A549 (cell line): ENCODE measurements around the gene PCSK6. TPM values are rescaled to one million over a fixed set of nuclear protein-coding genes. Genes with fewer than 3 reads are reported as not detected.
A peak's percentile ranks its signal among the peaks of the same experiment; 100 is the strongest.

Experiments
- ATAC-seq, 2 experiments: fragments of 200-7000 bp in 1 of 2; fragments of >200 bp in 1 of 2; cut with Nextera tagmentation in 1 of 2; cut with Tn5 transposase in 1 of 2; 3 replicates each; pipeline versions ENCODE4 v1.8.0 to v1.9.1; 2018 to 2020; ENCODE audit warnings: mild to moderate bottlenecking in 1 of 2, moderate library complexity in 1 of 2
- CTCF ChIA-PET: fragments of 300-600 bp; sonication (Branson Sonifier 250); formaldehyde crosslinking; extraction: SDS; loops from one replicate; lab custom pipeline; 2021; ENCODE audit warnings: antibody characterized with exemption, inconsistent platforms; lab: Yijun Ruan, JAX
- POLR2A ChIA-PET: fragments of 350-600 bp; formaldehyde crosslinking; extraction: SDS; loops from one replicate; lab custom pipeline; 2021; ENCODE audit warnings: antibody characterized with exemption, inconsistent platforms; lab: Yijun Ruan, JAX
- DNase-seq, 2 experiments: peaks; one replicate each; pipeline versions ENCODE4 v3.0.0 to v3.0.0-alpha.2; 2011 to 2016; ENCODE audit warnings: low read depth in 1 of 2, low spot score in 1 of 2
- FAIRE-seq: peaks from 2 replicates; lab custom pipeline; 2011; peaks lifted over from hg19 to GRCh38; lab: Jason Lieb, UNC
- H3K27ac ChIP-seq, 2 experiments: fragments of >200 bp; sonication (Bioruptor Twin); formaldehyde crosslinking; 3 replicates each; pipeline ENCODE4 v1.5.1; 2016 to 2017
- H3K4me1 ChIP-seq: fragments of >200 bp; sonication (Bioruptor Twin); formaldehyde crosslinking; 3 replicates; pipeline ENCODE4 v1.6.1; 2016
- H3K4me2 ChIP-seq: fragments of >200 bp; sonication (Bioruptor Twin); formaldehyde crosslinking; 3 replicates; pipeline ENCODE4 v1.6.1; 2016
- H3K4me3 ChIP-seq: fragments of >200 bp; sonication (Bioruptor Twin); formaldehyde crosslinking; 3 replicates; pipeline ENCODE4 v1.5.1; 2016
- H3K9me3 ChIP-seq: fragments of >200 bp; sonication (Bioruptor Twin); formaldehyde crosslinking; 3 replicates; pipeline ENCODE4 v1.6.1; 2016
- CEBPB ChIP-seq, 2 experiments: fragments of >200 bp in 1 of 2; sonication (Bioruptor Twin) in 1 of 2; formaldehyde crosslinking in 1 of 2; IDR thresholded peaks; 2 replicates each; pipeline ENCODE4 v1.6.1; 2012 to 2016
- JUNB ChIP-seq: fragments of >200 bp; sonication (Bioruptor Twin); formaldehyde crosslinking; IDR thresholded peaks from 2 replicates; pipeline ENCODE4 v1.6.1; 2016
- MAFK ChIP-seq: fragments of 450-650 bp; IDR thresholded peaks from 2 replicates; pipeline ENCODE4 v1.6.1; 2014; ENCODE audit not compliant: partially characterized antibody
- MYC ChIP-seq: IDR thresholded peaks from 2 replicates; pipeline ENCODE4 v1.6.1; 2012; ENCODE audit warnings: mild to moderate bottlenecking, inconsistent platforms, low read length, improper control_type of control experiment, borderline replicate concordance
- NR3C1 ChIP-seq: fragments of >200 bp; sonication (Bioruptor Twin); formaldehyde crosslinking; IDR thresholded peaks from 3 replicates; pipeline ENCODE4 v1.6.1; 2017
- POLR2A ChIP-seq: IDR thresholded peaks from 2 replicates; pipeline ENCODE4 v1.6.1; 2012; ENCODE audit warnings: mild to moderate bottlenecking, low read length
- POLR2AphosphoS2 ChIP-seq: conservative IDR thresholded peaks from 2 replicates; pipeline ENCODE4 v1.6.1; 2012; ENCODE audit warnings: low read length, improper control_type of control experiment, inconsistent platforms
- ZC3H11A ChIP-seq: fragments of 450-650 bp; IDR thresholded peaks from 2 replicates; pipeline ENCODE4 v1.6.1; 2014; ENCODE audit warnings: antibody characterized with exemption, mild to moderate bottlenecking
- ZSCAN20 ChIP-seq: fragments of 250-450 bp; sonication (Bioruptor Pico); IDR thresholded peaks from 2 replicates; pipeline ENCODE4 v1.8.0; 2022; ENCODE audit warnings: mild to moderate bottlenecking, moderate library complexity
- WGBS: methylation state at CpG from one replicate; pipeline ENCODE4 v1.1.6; 2017; ENCODE audit errors: missing lambda C conversion rate; 5-methylcytosine and 5-hydroxymethylcytosine counted together
- polyA plus RNA-seq, 4 experiments: library from polyadenylated mRNA; depleted of rRNA in 3 of 4; stranded (reverse); fragments of >200 nt; fragmentation: RNase III in 1 of 4; extraction: RNeasy Plus Mini Kit Qiagen cat#74134 plus additional on column Dnase treatment in 1 of 4; gene quantifications; 2 replicates in 3 of 4; 3 replicates in 1 of 4; pipeline ENCODE4 v1.2.3, GENCODE V29; 2011 to 2017
- TF ChIP-seq, protein P1 (sequence below): fragments of >200 bp; sonication (Bioruptor Twin); formaldehyde crosslinking; IDR thresholded peaks from 2 replicates; pipeline ENCODE4 v1.6.1; 2016
- TF ChIP-seq, protein P2 (sequence below): fragments of 200-600 bp; sonication (generic); IDR thresholded peaks from 2 replicates; pipeline ENCODE4 v1.6.1; 2016; ENCODE audit warnings: antibody characterized with exemption, mild to moderate bottlenecking, moderate library complexity
- TF ChIP-seq, protein P3 (sequence below): fragments of 250-450 bp; sonication (Bioruptor Pico); IDR thresholded peaks from 2 replicates; pipeline ENCODE4 v1.5.0; 2021; ENCODE audit warnings: mild to moderate bottlenecking, moderate library complexity, borderline replicate concordance
- TF ChIP-seq, protein P4 (sequence below): fragments of >200 bp; sonication (Bioruptor Twin); formaldehyde crosslinking; IDR thresholded peaks from 3 replicates; pipeline ENCODE4 v1.5.1; 2016
- TF ChIP-seq, protein P5 (sequence below): IDR thresholded peaks from 2 replicates; pipeline ENCODE4 v1.6.1; 2012
- TF ChIP-seq, protein P6 (sequence below): fragments of 150-350 bp; IDR thresholded peaks from 2 replicates; pipeline ENCODE4 v1.6.1; 2014; ENCODE audit warnings: low read depth, mild to moderate bottlenecking, low read length
- TF ChIP-seq, protein P7 (sequence below): fragments of >200 bp; sonication (Bioruptor Twin); formaldehyde crosslinking; IDR thresholded peaks from 3 replicates; pipeline ENCODE4 v1.6.1; 2016

The PCSK6 gene
- polyA plus RNA-seq, 2 of the 4 experiments (the other 2 are of a cell fraction), result 10.0 to 15.2 TPM

DNA sequence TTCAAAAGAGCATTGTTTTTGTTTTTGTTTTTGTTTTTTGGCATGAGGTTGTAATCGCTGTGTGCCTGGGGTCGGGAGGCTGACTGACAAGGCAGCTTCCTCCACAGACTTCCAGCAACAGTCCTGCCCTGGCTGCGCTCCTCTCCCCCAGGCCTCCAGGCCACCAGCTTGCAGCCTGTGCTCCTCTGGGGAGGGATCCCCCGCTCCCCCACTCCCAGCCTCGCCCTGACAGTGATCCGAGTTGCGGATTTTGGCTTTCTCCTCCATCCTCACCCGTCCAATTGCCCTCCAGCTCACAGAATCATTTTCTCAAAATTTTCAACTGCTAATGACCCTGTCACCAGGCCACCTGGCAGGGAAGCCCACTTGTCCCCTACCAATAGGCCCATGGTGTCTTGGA lies 36.5 kb upstream of the PCSK6 start:
- no peak for DNase-seq
- POLR2A ChIA-PET, result no interaction called here
- FAIRE-seq, result no peak
- TF ChIP-seq, protein P1, sequence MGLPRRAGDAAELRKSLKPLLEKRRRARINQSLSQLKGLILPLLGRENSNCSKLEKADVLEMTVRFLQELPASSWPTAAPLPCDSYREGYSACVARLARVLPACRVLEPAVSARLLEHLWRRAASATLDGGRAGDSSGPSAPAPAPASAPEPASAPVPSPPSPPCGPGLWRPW, result no peak
- no peak for TF ChIP-seq POLR2A
- TF ChIP-seq, protein P2, sequence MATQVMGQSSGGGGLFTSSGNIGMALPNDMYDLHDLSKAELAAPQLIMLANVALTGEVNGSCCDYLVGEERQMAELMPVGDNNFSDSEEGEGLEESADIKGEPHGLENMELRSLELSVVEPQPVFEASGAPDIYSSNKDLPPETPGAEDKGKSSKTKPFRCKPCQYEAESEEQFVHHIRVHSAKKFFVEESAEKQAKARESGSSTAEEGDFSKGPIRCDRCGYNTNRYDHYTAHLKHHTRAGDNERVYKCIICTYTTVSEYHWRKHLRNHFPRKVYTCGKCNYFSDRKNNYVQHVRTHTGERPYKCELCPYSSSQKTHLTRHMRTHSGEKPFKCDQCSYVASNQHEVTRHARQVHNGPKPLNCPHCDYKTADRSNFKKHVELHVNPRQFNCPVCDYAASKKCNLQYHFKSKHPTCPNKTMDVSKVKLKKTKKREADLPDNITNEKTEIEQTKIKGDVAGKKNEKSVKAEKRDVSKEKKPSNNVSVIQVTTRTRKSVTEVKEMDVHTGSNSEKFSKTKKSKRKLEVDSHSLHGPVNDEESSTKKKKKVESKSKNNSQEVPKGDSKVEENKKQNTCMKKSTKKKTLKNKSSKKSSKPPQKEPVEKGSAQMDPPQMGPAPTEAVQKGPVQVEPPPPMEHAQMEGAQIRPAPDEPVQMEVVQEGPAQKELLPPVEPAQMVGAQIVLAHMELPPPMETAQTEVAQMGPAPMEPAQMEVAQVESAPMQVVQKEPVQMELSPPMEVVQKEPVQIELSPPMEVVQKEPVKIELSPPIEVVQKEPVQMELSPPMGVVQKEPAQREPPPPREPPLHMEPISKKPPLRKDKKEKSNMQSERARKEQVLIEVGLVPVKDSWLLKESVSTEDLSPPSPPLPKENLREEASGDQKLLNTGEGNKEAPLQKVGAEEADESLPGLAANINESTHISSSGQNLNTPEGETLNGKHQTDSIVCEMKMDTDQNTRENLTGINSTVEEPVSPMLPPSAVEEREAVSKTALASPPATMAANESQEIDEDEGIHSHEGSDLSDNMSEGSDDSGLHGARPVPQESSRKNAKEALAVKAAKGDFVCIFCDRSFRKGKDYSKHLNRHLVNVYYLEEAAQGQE, result no peak
- TF ChIP-seq, protein P3, sequence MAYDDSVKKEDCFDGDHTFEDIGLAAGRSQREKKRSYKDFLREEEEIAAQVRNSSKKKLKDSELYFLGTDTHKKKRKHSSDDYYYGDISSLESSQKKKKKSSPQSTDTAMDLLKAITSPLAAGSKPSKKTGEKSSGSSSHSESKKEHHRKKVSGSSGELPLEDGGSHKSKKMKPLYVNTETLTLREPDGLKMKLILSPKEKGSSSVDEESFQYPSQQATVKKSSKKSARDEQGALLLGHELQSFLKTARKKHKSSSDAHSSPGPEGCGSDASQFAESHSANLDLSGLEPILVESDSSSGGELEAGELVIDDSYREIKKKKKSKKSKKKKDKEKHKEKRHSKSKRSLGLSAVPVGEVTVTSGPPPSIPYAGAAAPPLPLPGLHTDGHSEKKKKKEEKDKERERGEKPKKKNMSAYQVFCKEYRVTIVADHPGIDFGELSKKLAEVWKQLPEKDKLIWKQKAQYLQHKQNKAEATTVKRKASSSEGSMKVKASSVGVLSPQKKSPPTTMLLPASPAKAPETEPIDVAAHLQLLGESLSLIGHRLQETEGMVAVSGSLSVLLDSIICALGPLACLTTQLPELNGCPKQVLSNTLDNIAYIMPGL (CRISPR knock-in tag), result no peak
- TF ChIP-seq, protein P4, sequence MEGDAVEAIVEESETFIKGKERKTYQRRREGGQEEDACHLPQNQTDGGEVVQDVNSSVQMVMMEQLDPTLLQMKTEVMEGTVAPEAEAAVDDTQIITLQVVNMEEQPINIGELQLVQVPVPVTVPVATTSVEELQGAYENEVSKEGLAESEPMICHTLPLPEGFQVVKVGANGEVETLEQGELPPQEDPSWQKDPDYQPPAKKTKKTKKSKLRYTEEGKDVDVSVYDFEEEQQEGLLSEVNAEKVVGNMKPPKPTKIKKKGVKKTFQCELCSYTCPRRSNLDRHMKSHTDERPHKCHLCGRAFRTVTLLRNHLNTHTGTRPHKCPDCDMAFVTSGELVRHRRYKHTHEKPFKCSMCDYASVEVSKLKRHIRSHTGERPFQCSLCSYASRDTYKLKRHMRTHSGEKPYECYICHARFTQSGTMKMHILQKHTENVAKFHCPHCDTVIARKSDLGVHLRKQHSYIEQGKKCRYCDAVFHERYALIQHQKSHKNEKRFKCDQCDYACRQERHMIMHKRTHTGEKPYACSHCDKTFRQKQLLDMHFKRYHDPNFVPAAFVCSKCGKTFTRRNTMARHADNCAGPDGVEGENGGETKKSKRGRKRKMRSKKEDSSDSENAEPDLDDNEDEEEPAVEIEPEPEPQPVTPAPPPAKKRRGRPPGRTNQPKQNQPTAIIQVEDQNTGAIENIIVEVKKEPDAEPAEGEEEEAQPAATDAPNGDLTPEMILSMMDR, result no peak
- TF ChIP-seq, protein P5, sequence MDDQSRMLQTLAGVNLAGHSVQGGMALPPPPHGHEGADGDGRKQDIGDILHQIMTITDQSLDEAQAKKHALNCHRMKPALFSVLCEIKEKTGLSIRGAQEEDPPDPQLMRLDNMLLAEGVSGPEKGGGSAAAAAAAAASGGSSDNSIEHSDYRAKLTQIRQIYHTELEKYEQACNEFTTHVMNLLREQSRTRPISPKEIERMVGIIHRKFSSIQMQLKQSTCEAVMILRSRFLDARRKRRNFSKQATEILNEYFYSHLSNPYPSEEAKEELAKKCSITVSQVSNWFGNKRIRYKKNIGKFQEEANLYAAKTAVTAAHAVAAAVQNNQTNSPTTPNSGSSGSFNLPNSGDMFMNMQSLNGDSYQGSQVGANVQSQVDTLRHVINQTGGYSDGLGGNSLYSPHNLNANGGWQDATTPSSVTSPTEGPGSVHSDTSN, result no peak
- TF ChIP-seq ZSCAN20, result no peak
- no peak for TF ChIP-seq CEBPB (IDR thresholded peaks at IDR 0.05)
- 87% methylated on average over 8 of the region's 8 CpGs for WGBS
- CTCF ChIA-PET, result no interaction called here
- ATAC-seq, result no peak
- Histone ChIP-seq H3K27ac (peak overlapping the region; percentile 68 to 83; a peak in 4 of 6 replicates), H3K4me3 (no peak overlapping the region), H3K9me3 (no peaks in the 10 kb centered on the region), H3K4me1 (peaks cover 41% of the 10 kb centered on the region), H3K4me2 (no peak overlapping the region)

DNA sequence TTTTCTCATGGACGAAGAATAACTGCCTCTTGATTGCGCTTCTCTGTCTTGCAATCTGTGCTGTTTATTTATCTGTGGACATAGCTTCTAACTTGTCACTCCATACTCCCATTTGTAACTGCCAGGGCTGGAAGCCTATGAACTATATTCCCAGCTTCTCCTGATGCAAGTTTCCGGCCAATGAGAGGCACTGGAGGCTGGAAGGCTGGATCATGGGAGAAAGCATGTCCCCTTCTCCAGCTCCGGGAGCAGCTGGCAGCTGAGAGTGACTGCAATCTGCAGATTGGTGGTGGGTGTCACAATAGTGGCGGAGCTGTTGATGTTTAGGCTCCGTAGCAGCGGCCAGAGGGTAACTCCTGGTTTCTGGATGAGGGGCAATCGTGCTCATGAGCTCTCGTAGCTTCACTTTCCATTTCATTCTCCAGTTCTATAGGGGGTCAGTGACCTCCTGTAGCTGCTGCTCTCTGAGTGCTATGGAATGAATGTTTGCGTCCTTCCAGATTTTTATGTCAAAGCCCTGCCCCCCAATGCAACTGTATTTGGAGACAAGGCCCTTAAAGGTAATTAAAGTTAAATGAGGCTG lies 35.7 kb upstream of the PCSK6 start:
- DNase-seq, result no peak
- H3K9me3 ChIP-seq, result no peaks in the 10 kb centered on the region; the same call in 2 of the 3 replicates
- ChIA-PET CTCF (interaction anchor here (0.9 to 1.1 kb wide), 2 partner anchors 23 to 116 kb away, joined by 3 to 4 read pairs; no protein-coding TSS in a partner anchor), POLR2A (no interaction called here)
- H3K4me3 ChIP-seq, result no peak overlapping the region
- 90% methylated on average over 10 of the region's 10 CpGs for WGBS
- FAIRE-seq, result no peak
- no peak overlapping the region for H3K27ac ChIP-seq
- no peak for ATAC-seq
- TF ChIP-seq MAFK, result no peak
- no peak for TF ChIP-seq POLR2AphosphoS2
- TF ChIP-seq, protein P6, sequence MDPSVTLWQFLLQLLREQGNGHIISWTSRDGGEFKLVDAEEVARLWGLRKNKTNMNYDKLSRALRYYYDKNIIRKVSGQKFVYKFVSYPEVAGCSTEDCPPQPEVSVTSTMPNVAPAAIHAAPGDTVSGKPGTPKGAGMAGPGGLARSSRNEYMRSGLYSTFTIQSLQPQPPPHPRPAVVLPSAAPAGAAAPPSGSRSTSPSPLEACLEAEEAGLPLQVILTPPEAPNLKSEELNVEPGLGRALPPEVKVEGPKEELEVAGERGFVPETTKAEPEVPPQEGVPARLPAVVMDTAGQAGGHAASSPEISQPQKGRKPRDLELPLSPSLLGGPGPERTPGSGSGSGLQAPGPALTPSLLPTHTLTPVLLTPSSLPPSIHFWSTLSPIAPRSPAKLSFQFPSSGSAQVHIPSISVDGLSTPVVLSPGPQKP, result no peak
- TF ChIP-seq, protein P7, sequence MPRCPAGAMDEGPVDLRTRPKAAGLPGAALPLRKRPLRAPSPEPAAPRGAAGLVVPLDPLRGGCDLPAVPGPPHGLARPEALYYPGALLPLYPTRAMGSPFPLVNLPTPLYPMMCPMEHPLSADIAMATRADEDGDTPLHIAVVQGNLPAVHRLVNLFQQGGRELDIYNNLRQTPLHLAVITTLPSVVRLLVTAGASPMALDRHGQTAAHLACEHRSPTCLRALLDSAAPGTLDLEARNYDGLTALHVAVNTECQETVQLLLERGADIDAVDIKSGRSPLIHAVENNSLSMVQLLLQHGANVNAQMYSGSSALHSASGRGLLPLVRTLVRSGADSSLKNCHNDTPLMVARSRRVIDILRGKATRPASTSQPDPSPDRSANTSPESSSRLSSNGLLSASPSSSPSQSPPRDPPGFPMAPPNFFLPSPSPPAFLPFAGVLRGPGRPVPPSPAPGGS, result no peak
- TF ChIP-seq MYC, result no peak
- no peak for TF ChIP-seq JUNB
- no peak for TF ChIP-seq NR3C1
- no peak for TF ChIP-seq ZC3H11A
- H3K4me1 ChIP-seq, result peaks cover 33% of the 10 kb centered on the region
- no peak overlapping the region for H3K4me2 ChIP-seq
